K562 (cell line): Measurements from ENCODE around the gene PRKRIP1. TPM values are rescaled to one million over a fixed set of nuclear protein-coding genes. Genes with fewer than 3 reads are reported as not detected.
A peak's percentile ranks its signal among the peaks of the same experiment; 100 is the strongest.

Experiments
- CREB1 ChIP-seq, 2 experiments: sonication (generic) in 1 of 2; formaldehyde crosslinking in 1 of 2; IDR thresholded peaks; 2 replicates each; pipeline versions ENCODE4 v1.6.1 to v1.8.0; 2012 to 2022; ENCODE audit warnings: inconsistent platforms in 1 of 2, mild to moderate bottlenecking in 1 of 2, missing genetic modification reagents in 1 of 2, moderate library complexity in 1 of 2
- CTBP1 ChIP-seq: fragments of 450-650 bp; IDR thresholded peaks from 2 replicates; pipeline ENCODE4 v1.6.1; 2016; ENCODE audit warnings: borderline replicate concordance
- IFI16 ChIP-seq: fragments of 250-450 bp; sonication (Bioruptor Pico); IDR thresholded peaks from 2 replicates; pipeline ENCODE4 v2.1.2; 2022; ENCODE audit warnings: mild to moderate bottlenecking, inconsistent platforms
- MCM3 ChIP-seq: fragments of 450-650 bp; IDR thresholded peaks from 2 replicates; pipeline ENCODE4 v1.6.1; 2016
- NCOA4 ChIP-seq: fragments of 450-650 bp; IDR thresholded peaks from 2 replicates; pipeline ENCODE4 v1.6.1; 2018; ENCODE audit warnings: mild to moderate bottlenecking; ENCODE audit not compliant: partially characterized antibody
- PCBP1 ChIP-seq: fragments of 200-400 bp; formaldehyde crosslinking; IDR thresholded peaks from 2 replicates; pipeline ENCODE4 v1.6.1; 2018; ENCODE audit warnings: mild to moderate bottlenecking, low read depth, low read length; ENCODE audit not compliant: poor library complexity, severe bottlenecking
- POLR2AphosphoS2 ChIP-seq: IDR thresholded peaks from 2 replicates; pipeline ENCODE4 v1.6.1; 2012; ENCODE audit warnings: low read length, improper control_type of control experiment
- POLR2G ChIP-seq: fragments of 200-400 bp; formaldehyde crosslinking; IDR thresholded peaks from 2 replicates; pipeline ENCODE4 v1.6.1; 2017; ENCODE audit warnings: low read depth, mild to moderate bottlenecking, antibody characterized with exemption, low read length, moderate library complexity
- RBBP5 ChIP-seq: fragments of 200-600 bp; sonication (generic); IDR thresholded peaks from 2 replicates; pipeline ENCODE4 v1.6.1; 2012; ENCODE audit warnings: borderline replicate concordance, mild to moderate bottlenecking, low read length, control low read depth, inconsistent platforms; ENCODE audit not compliant: insufficient read depth, poor library complexity, severe bottlenecking
- SNIP1 ChIP-seq: fragments of 450-650 bp; IDR thresholded peaks from 2 replicates; pipeline ENCODE4 v1.7.1; 2017; ENCODE audit warnings: low read depth, mild to moderate bottlenecking
- TCF7 ChIP-seq: sonication (generic); IDR thresholded peaks from 2 replicates; pipeline ENCODE4 v1.6.1; 2016; ENCODE audit warnings: antibody characterized with exemption, borderline replicate concordance
- ZBTB17 ChIP-seq: fragments of 450-650 bp; formaldehyde crosslinking; IDR thresholded peaks from 2 replicates; pipeline ENCODE4 v1.4.0; 2020; ENCODE audit warnings: mild to moderate bottlenecking
- ZC3H11A ChIP-seq: IDR thresholded peaks from 2 replicates; pipeline ENCODE4 v1.6.1; 2012; ENCODE audit warnings: low read depth, low read length, improper control_type of control experiment
- ZNF445 ChIP-seq: fragments of 250-450 bp; sonication (Bioruptor Pico); IDR thresholded peaks from 2 replicates; pipeline ENCODE4 v1.4.0; 2020; ENCODE audit warnings: low read depth, mild to moderate bottlenecking, moderate library complexity
- ZSCAN32 ChIP-seq: fragments of 450-650 bp; formaldehyde crosslinking; IDR thresholded peaks from 2 replicates; pipeline ENCODE4 v1.4.0; 2020; ENCODE audit warnings: mild to moderate bottlenecking, moderate library complexity
- polyA plus RNA-seq, 8 experiments: library from polyadenylated mRNA; depleted of rRNA in 4 of 8; stranded (reverse) in 5 of 8; unstranded in 3 of 8; fragments of >200 nt; fragmentation: Nextera tagmentation in 2 of 8; fragmentation: Illumina TruSeq in 1 of 8; extraction: Ambion mirVana in 2 of 8; extraction: Trizol in 1 of 8; gene quantifications; 2 replicates each; pipeline versions ENCODE4 v1.2.1 to v1.2.3, GENCODE V29; 2011 to 2014; ENCODE audit warnings: inconsistent platforms in 1 of 8, missing spikeins in 1 of 8
- total RNA-seq, 7 experiments: library from RNA; depleted of rRNA in 6 of 7; stranded (reverse); fragments of >200 nt in 6 of 7; fragmentation: Illumina TruSeq in 2 of 7; extraction: Trizol in 2 of 7; gene quantifications; 2 replicates each; pipeline versions ENCODE4 v1.2.1 to v1.2.3, GENCODE V29; 2011 to 2021; ENCODE audit warnings: low replicate concordance in 1 of 7
- TF ChIP-seq, protein P1 (sequence below): fragments of 450-650 bp; formaldehyde crosslinking; IDR thresholded peaks from 2 replicates; pipeline ENCODE4 v1.4.0; 2020; ENCODE audit warnings: mild to moderate bottlenecking, moderate library complexity
- TF ChIP-seq, protein P2 (sequence below): fragments of 250-450 bp; sonication (Bioruptor Pico); IDR thresholded peaks from 2 replicates; pipeline ENCODE4 v1.4.0; 2020; ENCODE audit warnings: borderline replicate concordance
- TF ChIP-seq, protein P3 (sequence below): fragments of 250-450 bp; sonication (Bioruptor Pico); IDR thresholded peaks from 2 replicates; pipeline ENCODE4 v1.9.0; 2021; ENCODE audit warnings: mild to moderate bottlenecking, inconsistent platforms
- TF ChIP-seq, protein P4 (sequence below): sonication (generic); formaldehyde crosslinking; IDR thresholded peaks from 2 replicates; pipeline ENCODE4 v1.8.0; 2022; ENCODE audit warnings: missing genetic modification reagents, mild to moderate bottlenecking, borderline replicate concordance

The PRKRIP1 gene
- total and polyA plus RNA-seq, 9 of the 15 experiments (the other 6 are each of a cell fraction or from before 2014, with no cell fraction given) = 14.9 to 52.1 (median 19.8) TPM

DNA sequence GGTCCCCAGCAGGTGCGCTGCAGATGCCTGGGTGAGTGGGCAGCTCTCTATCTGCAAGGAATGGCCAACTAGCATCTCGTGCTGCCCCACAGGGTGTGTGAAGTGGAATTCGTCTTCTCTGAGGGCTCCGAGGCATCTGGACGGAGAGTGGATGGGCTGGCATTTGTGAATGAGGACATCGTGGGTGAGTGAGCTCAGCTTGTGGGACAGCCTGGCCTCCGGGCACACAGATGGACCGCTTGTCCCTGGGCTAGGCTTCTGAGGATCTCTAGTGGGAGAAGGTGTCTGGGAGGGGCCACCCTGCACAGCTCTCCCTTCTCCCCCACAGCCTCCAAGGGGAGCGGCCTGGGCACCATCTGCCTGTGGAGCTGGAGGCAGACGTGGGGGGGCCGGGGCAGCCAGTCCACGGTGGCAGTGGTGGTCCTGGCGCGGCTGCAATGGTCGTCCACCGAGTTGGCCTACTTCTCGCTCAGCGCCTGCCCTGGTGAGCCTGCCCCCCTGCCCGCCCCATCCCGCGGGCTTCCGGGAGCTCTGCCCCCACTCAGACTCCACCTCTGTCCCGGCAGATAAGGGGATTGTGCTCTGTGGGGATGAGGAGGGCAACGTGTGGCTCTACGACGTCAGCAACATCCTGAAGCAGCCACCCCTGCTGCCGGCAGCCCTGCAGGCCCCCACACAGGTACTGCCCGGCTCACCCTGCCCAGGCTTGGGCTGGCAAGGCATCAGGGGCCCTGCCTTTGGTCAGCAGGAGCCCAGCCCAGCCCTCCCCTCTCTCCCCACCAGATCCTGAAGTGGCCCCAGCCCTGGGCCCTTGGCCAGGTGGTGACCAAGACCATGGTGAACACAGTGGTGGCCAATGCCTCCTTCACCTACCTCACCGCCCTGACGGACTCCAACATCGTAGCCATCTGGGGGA lies 76.2 kb downstream of the PRKRIP1 start (continued):
- TF ChIP-seq, protein P1, sequence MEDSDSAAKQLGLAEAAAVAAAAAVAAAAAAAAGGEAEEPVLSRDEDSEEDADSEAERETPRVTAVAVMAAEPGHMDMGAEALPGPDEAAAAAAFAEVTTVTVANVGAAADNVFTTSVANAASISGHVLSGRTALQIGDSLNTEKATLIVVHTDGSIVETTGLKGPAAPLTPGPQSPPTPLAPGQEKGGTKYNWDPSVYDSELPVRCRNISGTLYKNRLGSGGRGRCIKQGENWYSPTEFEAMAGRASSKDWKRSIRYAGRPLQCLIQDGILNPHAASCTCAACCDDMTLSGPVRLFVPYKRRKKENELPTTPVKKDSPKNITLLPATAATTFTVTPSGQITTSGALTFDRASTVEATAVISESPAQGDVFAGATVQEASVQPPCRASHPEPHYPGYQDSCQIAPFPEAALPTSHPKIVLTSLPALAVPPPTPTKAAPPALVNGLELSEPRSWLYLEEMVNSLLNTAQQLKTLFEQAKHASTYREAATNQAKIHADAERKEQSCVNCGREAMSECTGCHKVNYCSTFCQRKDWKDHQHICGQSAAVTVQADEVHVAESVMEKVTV (CRISPR knock-in tag) = no peak
- TF ChIP-seq CREB1 (IDR thresholded peaks at IDR 0.05) (peak; percentile 34; the same call in 1 of the 2 replicates), CREB1 (CRISPR knock-in tag; IDR thresholded peaks at IDR 0.05) (no peak), IFI16 (CRISPR knock-in tag) (no peak), POLR2G (peak; percentile 69), NCOA4 (no peak), RBBP5 (no peak), ZBTB17 (0 out of 2 replicates have a peak, but pooled peaks have one; percentile 32), ZNF445 (no peak), ZSCAN32 (no peak), POLR2AphosphoS2 (0 out of 2 replicates have a peak, but pooled peaks have one; percentile 33), TCF7 (no peak), PCBP1 (no peak), CTBP1 (no peak), ZC3H11A (no peak), SNIP1 (no peak), MCM3 (no peak)
- TF ChIP-seq, protein P2, sequence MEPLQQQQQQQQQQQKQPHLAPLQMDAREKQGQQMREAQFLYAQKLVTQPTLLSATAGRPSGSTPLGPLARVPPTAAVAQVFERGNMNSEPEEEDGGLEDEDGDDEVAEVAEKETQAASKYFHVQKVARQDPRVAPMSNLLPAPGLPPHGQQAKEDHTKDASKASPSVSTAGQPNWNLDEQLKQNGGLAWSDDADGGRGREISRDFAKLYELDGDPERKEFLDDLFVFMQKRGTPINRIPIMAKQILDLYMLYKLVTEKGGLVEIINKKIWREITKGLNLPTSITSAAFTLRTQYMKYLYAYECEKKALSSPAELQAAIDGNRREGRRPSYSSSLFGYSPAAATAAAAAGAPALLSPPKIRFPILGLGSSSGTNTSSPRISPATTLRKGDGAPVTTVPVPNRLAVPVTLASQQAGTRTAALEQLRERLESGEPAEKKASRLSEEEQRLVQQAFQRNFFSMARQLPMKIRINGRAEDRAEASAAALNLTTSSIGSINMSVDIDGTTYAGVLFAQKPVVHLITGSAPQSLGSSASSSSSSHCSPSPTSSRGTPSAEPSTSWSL (CRISPR knock-in tag) = no peak
- TF ChIP-seq, protein P3, sequence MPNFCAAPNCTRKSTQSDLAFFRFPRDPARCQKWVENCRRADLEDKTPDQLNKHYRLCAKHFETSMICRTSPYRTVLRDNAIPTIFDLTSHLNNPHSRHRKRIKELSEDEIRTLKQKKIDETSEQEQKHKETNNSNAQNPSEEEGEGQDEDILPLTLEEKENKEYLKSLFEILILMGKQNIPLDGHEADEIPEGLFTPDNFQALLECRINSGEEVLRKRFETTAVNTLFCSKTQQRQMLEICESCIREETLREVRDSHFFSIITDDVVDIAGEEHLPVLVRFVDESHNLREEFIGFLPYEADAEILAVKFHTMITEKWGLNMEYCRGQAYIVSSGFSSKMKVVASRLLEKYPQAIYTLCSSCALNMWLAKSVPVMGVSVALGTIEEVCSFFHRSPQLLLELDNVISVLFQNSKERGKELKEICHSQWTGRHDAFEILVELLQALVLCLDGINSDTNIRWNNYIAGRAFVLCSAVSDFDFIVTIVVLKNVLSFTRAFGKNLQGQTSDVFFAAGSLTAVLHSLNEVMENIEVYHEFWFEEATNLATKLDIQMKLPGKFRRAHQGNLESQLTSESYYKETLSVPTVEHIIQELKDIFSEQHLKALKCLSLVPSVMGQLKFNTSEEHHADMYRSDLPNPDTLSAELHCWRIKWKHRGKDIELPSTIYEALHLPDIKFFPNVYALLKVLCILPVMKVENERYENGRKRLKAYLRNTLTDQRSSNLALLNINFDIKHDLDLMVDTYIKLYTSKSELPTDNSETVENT = no peak
- TF ChIP-seq, protein P4, sequence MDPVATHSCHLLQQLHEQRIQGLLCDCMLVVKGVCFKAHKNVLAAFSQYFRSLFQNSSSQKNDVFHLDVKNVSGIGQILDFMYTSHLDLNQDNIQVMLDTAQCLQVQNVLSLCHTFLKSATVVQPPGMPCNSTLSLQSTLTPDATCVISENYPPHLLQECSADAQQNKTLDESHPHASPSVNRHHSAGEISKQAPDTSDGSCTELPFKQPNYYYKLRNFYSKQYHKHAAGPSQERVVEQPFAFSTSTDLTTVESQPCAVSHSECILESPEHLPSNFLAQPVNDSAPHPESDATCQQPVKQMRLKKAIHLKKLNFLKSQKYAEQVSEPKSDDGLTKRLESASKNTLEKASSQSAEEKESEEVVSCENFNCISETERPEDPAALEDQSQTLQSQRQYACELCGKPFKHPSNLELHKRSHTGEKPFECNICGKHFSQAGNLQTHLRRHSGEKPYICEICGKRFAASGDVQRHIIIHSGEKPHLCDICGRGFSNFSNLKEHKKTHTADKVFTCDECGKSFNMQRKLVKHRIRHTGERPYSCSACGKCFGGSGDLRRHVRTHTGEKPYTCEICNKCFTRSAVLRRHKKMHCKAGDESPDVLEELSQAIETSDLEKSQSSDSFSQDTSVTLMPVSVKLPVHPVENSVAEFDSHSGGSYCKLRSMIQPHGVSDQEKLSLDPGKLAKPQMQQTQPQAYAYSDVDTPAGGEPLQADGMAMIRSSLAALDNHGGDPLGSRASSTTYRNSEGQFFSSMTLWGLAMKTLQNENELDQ = no peak
